Measurements from ENCODE around the gene PTTG1.

Gene PTTG1

GRCh38 chr5:160421625-160422258, at the start of gene PTTG1:
Gene PTTG1 (plus strand): TSS chr5:160421855. CDS start chr5:160422313, 458 bp downstream.
- H3K4me1 ChIP-seq (ENCODE audit: insufficient read depth, low read length): peaks cover 51% of the 10 kb centered on the region
- peak within 1 kb of the TSS; percentile 93 for H3K4me3 ChIP-seq (ENCODE audit: low read length)
- H3K9me3 ChIP-seq (ENCODE audit: low read length): no peaks in the 10 kb centered on the region
- H3K36me3 ChIP-seq (ENCODE audit: insufficient read depth, low read length): peaks cover 26% of the 10 kb centered on the region
- no peaks in the 10 kb centered on the region for H3K27me3 ChIP-seq (ENCODE audit: insufficient read depth, low read length)
- peak within 1 kb of the TSS; percentile 71 for H2AFZ ChIP-seq (ENCODE audit: low read depth, low read length)

GRCh38 chr5:160375166-160375565, 46.5 kb upstream of the PTTG1 start:
- H3K4me1 ChIP-seq (ENCODE audit: insufficient read depth, low read length): peaks cover 17% of the 10 kb centered on the region
- H2AFZ ChIP-seq (ENCODE audit: low read depth, low read length): no peak overlapping the region
- H3K4me3 ChIP-seq (ENCODE audit: low read length): no peak overlapping the region
- no peaks in the 10 kb centered on the region for H3K9me3 ChIP-seq (ENCODE audit: low read length)
- H3K27me3 ChIP-seq (ENCODE audit: insufficient read depth, low read length): peaks cover 3% of the 10 kb centered on the region
- no peaks in the 10 kb centered on the region for H3K36me3 ChIP-seq (ENCODE audit: insufficient read depth, low read length)

- H2AFZ ChIP-seq (ENCODE audit: low read depth, low read length): no peak overlapping the region
- H3K4me1 ChIP-seq (ENCODE audit: insufficient read depth, low read length): peaks cover 17% of the 10 kb centered on the region
- no peak overlapping the region for H3K4me3 ChIP-seq (ENCODE audit: low read length)
- H3K36me3 ChIP-seq (ENCODE audit: insufficient read depth, low read length): no peaks in the 10 kb centered on the region
- peaks cover 3% of the 10 kb centered on the region for H3K27me3 ChIP-seq (ENCODE audit: insufficient read depth, low read length)
- no peaks in the 10 kb centered on the region for H3K9me3 ChIP-seq (ENCODE audit: low read length)
These were observed 46.0 kb upstream of the PTTG1 start for GRCh38 chr5:160375701-160376100.

GRCh38 chr5:160376416-160376815, 45.2 kb upstream of the PTTG1 start:
- Histone ChIP-seq H3K9me3 (ENCODE audit: low read length) (no peaks in the 10 kb centered on the region), H3K4me3 (ENCODE audit: low read length) (no peak overlapping the region), H2AFZ (ENCODE audit: low read depth, low read length) (no peak overlapping the region), H3K27me3 (ENCODE audit: insufficient read depth, low read length) (peaks cover 3% of the 10 kb centered on the region), H3K36me3 (ENCODE audit: insufficient read depth, low read length) (no peaks in the 10 kb centered on the region), H3K4me1 (ENCODE audit: insufficient read depth, low read length) (peaks cover 17% of the 10 kb centered on the region)

- no peaks in the 10 kb centered on the region for H3K9me3 ChIP-seq (ENCODE audit: low read length)
- H3K27me3 ChIP-seq (ENCODE audit: insufficient read depth, low read length): no peaks in the 10 kb centered on the region
- H3K4me1 ChIP-seq (ENCODE audit: insufficient read depth, low read length): peaks cover 17% of the 10 kb centered on the region
- no peak overlapping the region for H2AFZ ChIP-seq (ENCODE audit: low read depth, low read length)
- H3K4me3 ChIP-seq (ENCODE audit: low read length): no peak overlapping the region
- H3K36me3 ChIP-seq (ENCODE audit: insufficient read depth, low read length): no peaks in the 10 kb centered on the region
These were observed 44.0 kb upstream of the PTTG1 start for GRCh38 chr5:160377651-160378050.

GRCh38 chr5:160378330-160378729, 43.3 kb upstream of the PTTG1 start:
- Histone ChIP-seq H3K4me3 (ENCODE audit: low read length) (no peak overlapping the region), H2AFZ (ENCODE audit: low read depth, low read length) (no peak overlapping the region), H3K36me3 (ENCODE audit: insufficient read depth, low read length) (no peaks in the 10 kb centered on the region), H3K27me3 (ENCODE audit: insufficient read depth, low read length) (no peaks in the 10 kb centered on the region), H3K9me3 (ENCODE audit: low read length) (no peaks in the 10 kb centered on the region), H3K4me1 (ENCODE audit: insufficient read depth, low read length) (peaks cover 17% of the 10 kb centered on the region)

GRCh38 chr5:160379511-160379910, 42.1 kb upstream of the PTTG1 start:
- Histone ChIP-seq H3K9me3 (ENCODE audit: low read length) (no peaks in the 10 kb centered on the region), H3K27me3 (ENCODE audit: insufficient read depth, low read length) (no peaks in the 10 kb centered on the region), H3K4me1 (ENCODE audit: insufficient read depth, low read length) (peaks cover 17% of the 10 kb centered on the region), H3K4me3 (ENCODE audit: low read length) (no peak overlapping the region), H3K36me3 (ENCODE audit: insufficient read depth, low read length) (no peaks in the 10 kb centered on the region), H2AFZ (ENCODE audit: low read depth, low read length) (no peak overlapping the region)

GRCh38 chr5:160380041-160380440, 41.6 kb upstream of the PTTG1 start:
- no peaks in the 10 kb centered on the region for H3K27me3 ChIP-seq (ENCODE audit: insufficient read depth, low read length)
- H3K4me1 ChIP-seq (ENCODE audit: insufficient read depth, low read length): peaks cover 14% of the 10 kb centered on the region
- H2AFZ ChIP-seq (ENCODE audit: low read depth, low read length): no peak overlapping the region
- no peak overlapping the region for H3K4me3 ChIP-seq (ENCODE audit: low read length)
- no peaks in the 10 kb centered on the region for H3K9me3 ChIP-seq (ENCODE audit: low read length)
- H3K36me3 ChIP-seq (ENCODE audit: insufficient read depth, low read length): no peaks in the 10 kb centered on the region

GRCh38 chr5:160382346-160382745, 39.3 kb upstream of the PTTG1 start:
- Histone ChIP-seq H3K27me3 (ENCODE audit: insufficient read depth, low read length) (no peaks in the 10 kb centered on the region), H3K4me1 (ENCODE audit: insufficient read depth, low read length) (peaks cover 13% of the 10 kb centered on the region), H3K4me3 (ENCODE audit: low read length) (no peak overlapping the region), H3K36me3 (ENCODE audit: insufficient read depth, low read length) (no peaks in the 10 kb centered on the region), H2AFZ (ENCODE audit: low read depth, low read length) (no peak overlapping the region), H3K9me3 (ENCODE audit: low read length) (peaks cover 2% of the 10 kb centered on the region)

GRCh38 chr5:160384681-160385080, 37.0 kb upstream of the PTTG1 start:
- Histone ChIP-seq H3K9me3 (ENCODE audit: low read length) (peaks cover 9% of the 10 kb centered on the region), H2AFZ (ENCODE audit: low read depth, low read length) (no peak overlapping the region), H3K27me3 (ENCODE audit: insufficient read depth, low read length) (no peaks in the 10 kb centered on the region), H3K4me1 (ENCODE audit: insufficient read depth, low read length) (peaks cover 7% of the 10 kb centered on the region), H3K36me3 (ENCODE audit: insufficient read depth, low read length) (peaks cover 2% of the 10 kb centered on the region), H3K4me3 (ENCODE audit: low read length) (no peak overlapping the region)

- Histone ChIP-seq H3K4me3 (ENCODE audit: low read length) (no peak overlapping the region), H3K27me3 (ENCODE audit: insufficient read depth, low read length) (no peaks in the 10 kb centered on the region), H3K4me1 (ENCODE audit: insufficient read depth, low read length) (no peaks in the 10 kb centered on the region)
These were observed 36.2 kb upstream of the PTTG1 start for GRCh38 chr5:160385496-160385895.

GRCh38 chr5:160387445-160387844, 34.2 kb upstream of the PTTG1 start:
- Histone ChIP-seq H3K36me3 (ENCODE audit: insufficient read depth, low read length) (peaks cover 2% of the 10 kb centered on the region), H3K4me1 (ENCODE audit: insufficient read depth, low read length) (no peaks in the 10 kb centered on the region)

More at GRCh38 chr5:160385496-160385895, 36.2 kb upstream of the PTTG1 start:
- Histone ChIP-seq H3K9me3 (ENCODE audit: low read length) (peaks cover 9% of the 10 kb centered on the region), H3K36me3 (ENCODE audit: insufficient read depth, low read length) (peaks cover 2% of the 10 kb centered on the region), H2AFZ (ENCODE audit: low read depth, low read length) (no peak overlapping the region)

GRCh38 chr5:160390787-160391696, 30.6 kb upstream of the PTTG1 start:
- no peaks in the 10 kb centered on the region for H3K27me3 ChIP-seq (ENCODE audit: insufficient read depth, low read length)
- peaks cover 20% of the 10 kb centered on the region for H3K36me3 ChIP-seq (ENCODE audit: insufficient read depth, low read length)
- H2AFZ ChIP-seq (ENCODE audit: low read depth, low read length): no peak overlapping the region
- H3K4me3 ChIP-seq (ENCODE audit: low read length): no peak overlapping the region
- no peaks in the 10 kb centered on the region for H3K4me1 ChIP-seq (ENCODE audit: insufficient read depth, low read length)
- H3K9me3 ChIP-seq (ENCODE audit: low read length): peaks cover 9% of the 10 kb centered on the region

More at GRCh38 chr5:160387445-160387844, 34.2 kb upstream of the PTTG1 start:
- Histone ChIP-seq H3K27me3 (ENCODE audit: insufficient read depth, low read length) (no peaks in the 10 kb centered on the region), H3K4me3 (ENCODE audit: low read length) (no peak overlapping the region), H2AFZ (ENCODE audit: low read depth, low read length) (no peak overlapping the region), H3K9me3 (ENCODE audit: low read length) (peaks cover 9% of the 10 kb centered on the region)
